HG03039 (cell line): ENCODE data around the gene ZNF791.
"Not testable (repeated sequence)": the region's sequence is repeated elsewhere in the genome, so short reads cannot be mapped to it uniquely, and the experiment has no call there.

Experiments used
- ATAC-seq: cut with Tn5 transposase; IDR thresholded peaks from one replicate; pipeline ENCODE4 v1.9.1; 2021; ENCODE audit warnings: mild to moderate bottlenecking, moderate library complexity; ENCODE audit not compliant: unreplicated experiment

ZNF791 gene

DNA sequence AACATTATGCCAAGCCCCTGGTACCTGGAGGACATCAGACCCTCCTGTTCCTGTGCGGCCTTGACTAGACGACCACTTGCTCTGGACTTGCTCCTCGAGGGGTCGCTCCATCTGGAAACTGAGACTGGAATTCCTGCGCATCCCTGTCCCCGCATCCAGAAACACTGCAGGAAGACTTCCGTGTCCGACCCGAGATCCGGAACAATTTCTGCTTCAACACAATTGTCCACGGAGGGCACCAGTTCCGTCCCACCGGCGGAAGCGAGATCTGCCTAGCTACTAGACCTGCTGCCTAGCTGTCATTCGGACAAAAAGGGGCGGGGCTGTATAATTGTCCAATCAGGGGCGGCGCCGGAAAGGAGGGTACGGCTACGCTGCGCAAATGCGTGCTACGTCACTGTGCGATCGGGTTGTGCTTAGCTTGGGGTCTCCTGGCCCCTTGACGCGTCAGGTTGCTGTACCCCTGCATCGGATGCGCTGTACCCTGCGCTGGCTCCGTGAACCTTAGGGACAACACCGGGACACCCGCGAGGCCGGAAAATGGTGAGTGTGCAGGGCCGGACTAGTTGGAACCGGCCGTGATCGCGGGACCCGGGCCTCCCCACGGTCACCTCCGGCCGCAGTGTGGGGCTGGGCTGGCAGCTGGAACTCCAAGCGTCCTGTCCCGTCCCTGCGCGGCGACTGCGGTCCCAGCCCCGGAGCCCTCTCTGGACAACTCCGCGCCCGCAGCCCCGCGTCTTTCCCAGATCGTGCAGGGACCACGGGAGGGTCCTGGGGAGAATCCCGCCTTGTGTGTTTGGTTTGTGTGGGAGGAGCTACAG lies at the start of gene ZNF791, which contains the start of gene ZNF490:
Gene ZNF791, plus strand, starts transcription at position 381 of the 821 bp plus-strand sequence. Its CDS starts 160 bp downstream, at position 541.
Gene ZNF490, minus strand, starts transcription at position 274 of the 821 bp plus-strand sequence. Its CDS starts 133 bp downstream, at position 141.
- peak; percentile 77 for ATAC-seq

GRCh38 chr19:12564016-12564664 lies 46.6 kb upstream of the ZNF791 start:
- ATAC-seq, result no peak

GRCh38 chr19:12566380-12566779 lies 44.3 kb upstream of the ZNF791 start:
- ATAC-seq, result not testable (repeated sequence)

DNA sequence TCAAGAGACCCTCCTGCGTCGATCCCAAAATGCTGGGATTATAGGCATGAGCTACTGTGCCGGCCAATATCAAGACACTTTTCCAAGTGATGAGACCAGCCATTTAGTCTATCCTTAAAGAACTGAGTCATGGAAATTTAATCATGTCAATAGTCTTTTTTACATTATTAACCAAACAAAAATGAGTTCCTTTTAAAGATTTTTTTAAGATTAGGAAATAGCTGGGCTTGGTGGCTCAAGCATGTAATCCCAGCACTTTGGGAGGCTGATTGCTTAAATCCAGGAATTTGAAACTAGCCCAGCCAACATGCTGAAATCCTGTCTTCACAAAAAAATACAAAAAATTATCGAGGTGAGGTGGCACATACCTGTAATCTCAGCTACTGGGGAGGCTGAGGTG lies 42.8 kb upstream of the ZNF791 start:
- ATAC-seq, result no peak

DNA sequence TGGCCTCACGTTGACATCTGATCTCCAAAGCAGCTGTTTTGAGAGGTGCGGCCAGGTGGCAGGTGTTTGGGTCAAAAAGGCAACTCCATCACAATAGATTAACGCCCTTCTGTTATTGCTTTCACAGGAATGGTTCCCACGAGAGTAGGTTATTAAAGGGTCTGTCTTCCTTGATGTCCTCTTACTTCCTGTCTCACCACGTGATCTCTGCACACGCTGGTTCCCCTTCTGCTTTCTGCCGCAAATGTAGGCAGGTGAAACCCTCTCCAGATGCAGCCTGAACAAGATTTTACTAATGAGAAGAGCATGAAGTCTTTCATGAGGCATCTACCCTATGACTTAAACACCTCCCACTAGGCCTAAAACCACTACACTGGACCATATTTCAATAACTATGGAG lies 36.7 kb upstream of the ZNF791 start:
- no peak for ATAC-seq

- ATAC-seq, result no peak
Observed at GRCh38 chr19:12578641-12579040, 32.1 kb upstream of the ZNF791 start.

- ATAC-seq, result no peak
Observed at GRCh38 chr19:12580180-12580694, 30.5 kb upstream of the ZNF791 start.

GRCh38 chr19:12581100-12581499 lies 29.6 kb upstream of the ZNF791 start:
- no peak for ATAC-seq

GRCh38 chr19:12596485-12596884 lies 14.2 kb upstream of the ZNF791 start:
- no peak for ATAC-seq

GRCh38 chr19:12596927-12597548 lies 13.7 kb upstream of the ZNF791 start:
- ATAC-seq, result no peak

DNA sequence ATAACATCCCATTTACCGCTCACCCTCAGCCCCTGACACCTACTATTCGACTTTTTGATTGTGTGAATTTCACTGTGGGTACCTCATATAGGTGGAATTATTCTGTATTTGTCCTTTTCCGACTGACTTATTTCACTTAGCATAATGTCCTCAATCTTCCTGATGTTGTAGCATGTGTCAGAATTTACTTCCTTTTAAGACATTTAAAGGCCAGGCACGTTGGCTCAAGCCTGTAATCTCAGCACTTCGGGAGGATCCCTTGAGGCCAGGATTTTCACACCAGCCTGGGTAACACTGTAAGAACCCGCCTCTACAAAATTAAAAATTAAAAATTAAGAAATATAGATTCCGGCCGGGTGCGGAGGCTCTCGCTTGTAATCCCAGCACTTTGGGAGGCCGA lies 13.1 kb upstream of the ZNF791 start:
- ATAC-seq, result no peak

GRCh38 chr19:12603714-12604113 lies 7.0 kb upstream of the ZNF791 start:
- ATAC-seq, result no peak

DNA sequence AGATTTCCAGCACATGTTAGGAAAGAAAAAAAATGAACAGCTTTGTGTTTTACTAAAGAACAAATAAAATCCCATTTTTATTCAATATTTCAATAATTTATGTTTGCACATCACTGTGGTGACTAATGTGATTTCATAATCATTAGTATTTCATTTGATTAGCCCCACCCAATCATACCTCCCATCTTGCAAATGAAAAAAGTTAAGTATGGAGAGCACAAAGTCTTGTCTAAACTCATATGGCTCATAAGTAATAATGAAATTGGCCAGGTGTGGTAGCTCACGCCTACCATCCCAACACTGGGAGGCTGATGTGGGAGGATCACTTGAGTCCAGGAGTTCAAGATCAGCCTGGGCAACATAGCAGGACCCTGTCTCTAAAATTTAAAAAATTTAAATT lies 3.9 kb upstream of the ZNF791 start:
- no peak for ATAC-seq

DNA sequence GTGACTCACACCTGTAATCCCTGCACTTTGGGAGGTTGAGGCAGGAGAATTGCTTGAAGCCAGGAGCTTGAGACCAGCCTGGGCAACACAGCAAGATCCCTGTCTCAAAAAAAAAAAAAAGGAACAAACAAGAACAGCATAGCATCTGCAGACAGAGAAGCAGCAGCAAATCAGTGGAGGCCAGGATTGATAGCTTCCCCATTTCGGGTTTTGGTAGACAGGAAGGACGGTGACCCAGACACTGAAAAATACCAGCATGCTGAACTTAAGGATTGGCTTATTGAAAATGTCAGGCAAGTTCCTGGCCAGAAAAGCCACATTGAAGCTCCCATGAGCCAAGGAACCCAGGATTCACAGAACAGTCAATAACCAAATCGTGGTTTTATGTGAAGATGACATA lies 3.1 kb upstream of the ZNF791 start:
- no peak for ATAC-seq

DNA sequence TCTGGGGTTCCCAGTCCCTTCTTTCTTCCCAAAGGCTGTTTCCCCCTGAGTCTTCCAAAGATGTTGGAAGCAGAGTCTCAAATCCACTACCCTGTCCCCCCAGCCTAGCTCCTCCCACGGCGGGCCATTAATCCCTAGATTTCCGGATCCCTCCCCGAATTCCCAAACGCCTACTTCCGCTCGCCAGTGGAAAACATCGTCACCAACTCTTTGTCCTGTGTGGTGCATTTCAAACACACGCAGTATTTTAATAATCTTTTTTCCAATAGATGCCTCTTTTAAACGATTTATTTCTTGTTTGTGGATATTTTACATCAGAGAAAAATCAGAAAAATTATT lies 610 bp downstream of the ZNF791 start:
- no peak for ATAC-seq

GRCh38 chr19:12617646-12618045 lies 6.9 kb downstream of the ZNF791 start:
- ATAC-seq, result no peak

GRCh38 chr19:12621253-12622024 lies 10.7 kb downstream of the ZNF791 start:
- not testable (repeated sequence) for ATAC-seq

- no peak for ATAC-seq
Observed at GRCh38 chr19:12623361-12624031, 12.8 kb downstream of the ZNF791 start.

GRCh38 chr19:12626958-12627357 lies 16.2 kb downstream of the ZNF791 start:
- no peak for ATAC-seq
